ENCODE results near the gene MARCHF3. TPM values are rescaled to one million over a fixed set of nuclear protein-coding genes. Genes with fewer than 3 reads are reported as not detected.
"Not testable (repeated sequence)": the region's sequence is repeated elsewhere in the genome, so short reads cannot be mapped to it uniquely, and the experiment has no call there.

The MARCHF3 gene
- polyA plus RNA-seq, 1 donor from 2014 or later: 3.9 TPM

DNA sequence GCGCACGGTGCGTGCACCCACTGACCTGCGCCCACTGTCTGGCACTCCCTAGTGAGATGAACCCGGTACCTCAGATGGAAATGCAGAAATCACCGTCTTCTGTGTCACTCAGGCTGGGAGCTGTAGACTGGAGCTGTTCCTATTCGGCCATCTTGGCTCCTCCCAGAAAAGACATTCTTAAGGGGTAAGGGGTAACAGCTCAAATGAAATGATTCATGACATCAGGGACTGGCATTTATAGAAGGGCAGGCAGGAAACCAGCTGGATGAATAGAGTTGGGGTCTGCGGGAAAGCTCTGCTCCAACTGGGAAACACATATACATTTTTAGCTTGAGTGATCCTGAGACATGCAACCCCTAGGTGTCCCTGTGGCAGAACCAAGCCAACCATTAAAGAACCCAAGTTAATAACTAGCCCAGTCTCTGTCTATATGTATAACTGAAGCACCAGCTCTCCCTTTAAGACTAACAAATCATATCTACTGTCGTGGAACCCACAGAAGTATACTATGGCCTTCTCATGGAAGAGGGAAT lies 134.1 kb downstream of the MARCHF3 start:
- Histone ChIP-seq H2AFZ (ENCODE audit: low read depth, low read length) (no peak overlapping the region), H4K20me1 (ENCODE audit: insufficient read depth) (no peaks in the 10 kb centered on the region), H3K9ac (ENCODE audit: low read length) (no peak overlapping the region), H3K27ac (ENCODE audit: low read length) (no peak overlapping the region), H3K9me3 (ENCODE audit: low read length) (no peaks in the 10 kb centered on the region), H3K9me2 (ENCODE audit: insufficient read depth, low read length) (no peaks in the 10 kb centered on the region), H3K36me3 (ENCODE audit: insufficient read depth, low read length) (no peaks in the 10 kb centered on the region), H3K79me2 (replicated peaks; ENCODE audit: insufficient read depth, low read length) (no peaks in the 10 kb centered on the region), H3K27me3 (ENCODE audit: insufficient read depth, low read depth, low read length) (no peaks in the 10 kb centered on the region), H3F3A (ENCODE audit: insufficient read depth, low read length, poor library complexity, severe bottlenecking) (no peaks in the 10 kb centered on the region), H3K4me2 (ENCODE audit: low read length) (no peak overlapping the region), H3K4me3 (ENCODE audit: low read length) (no peak overlapping the region)
- TF ChIP-seq, protein P1, sequence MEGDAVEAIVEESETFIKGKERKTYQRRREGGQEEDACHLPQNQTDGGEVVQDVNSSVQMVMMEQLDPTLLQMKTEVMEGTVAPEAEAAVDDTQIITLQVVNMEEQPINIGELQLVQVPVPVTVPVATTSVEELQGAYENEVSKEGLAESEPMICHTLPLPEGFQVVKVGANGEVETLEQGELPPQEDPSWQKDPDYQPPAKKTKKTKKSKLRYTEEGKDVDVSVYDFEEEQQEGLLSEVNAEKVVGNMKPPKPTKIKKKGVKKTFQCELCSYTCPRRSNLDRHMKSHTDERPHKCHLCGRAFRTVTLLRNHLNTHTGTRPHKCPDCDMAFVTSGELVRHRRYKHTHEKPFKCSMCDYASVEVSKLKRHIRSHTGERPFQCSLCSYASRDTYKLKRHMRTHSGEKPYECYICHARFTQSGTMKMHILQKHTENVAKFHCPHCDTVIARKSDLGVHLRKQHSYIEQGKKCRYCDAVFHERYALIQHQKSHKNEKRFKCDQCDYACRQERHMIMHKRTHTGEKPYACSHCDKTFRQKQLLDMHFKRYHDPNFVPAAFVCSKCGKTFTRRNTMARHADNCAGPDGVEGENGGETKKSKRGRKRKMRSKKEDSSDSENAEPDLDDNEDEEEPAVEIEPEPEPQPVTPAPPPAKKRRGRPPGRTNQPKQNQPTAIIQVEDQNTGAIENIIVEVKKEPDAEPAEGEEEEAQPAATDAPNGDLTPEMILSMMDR (IDR thresholded peaks at IDR 0.05; ENCODE audit: poor library complexity, severe bottlenecking): no peak
- TF ChIP-seq RAD21 (conservative IDR thresholded peaks at IDR 0.05): no peak
- TF ChIP-seq TAF1 (IDR thresholded peaks at IDR 0.05; ENCODE audit: low read depth): no peak
- TF ChIP-seq EP300 (conservative IDR thresholded peaks at IDR 0.05; ENCODE audit: poor library complexity, severe bottlenecking): no peak

GRCh38 chr5:126895712-126896111 lies 134.6 kb downstream of the MARCHF3 start:
- not testable (repeated sequence) for H3K79me2 ChIP-seq (replicated peaks; ENCODE audit: insufficient read depth, low read length); H2AFZ ChIP-seq (ENCODE audit: low read depth, low read length); H3K36me3 ChIP-seq (ENCODE audit: insufficient read depth, low read length); H3K27me3 ChIP-seq (ENCODE audit: insufficient read depth, low read depth, low read length); H3K27ac ChIP-seq (ENCODE audit: low read length); H4K20me1 ChIP-seq (ENCODE audit: insufficient read depth); H3K9ac ChIP-seq (ENCODE audit: low read length); H3K9me2 ChIP-seq (ENCODE audit: insufficient read depth, low read length); H3F3A ChIP-seq (ENCODE audit: insufficient read depth, low read length, poor library complexity, severe bottlenecking); H3K4me2 ChIP-seq (ENCODE audit: low read length); H3K9me3 ChIP-seq (ENCODE audit: low read length); H3K4me3 ChIP-seq (ENCODE audit: low read length)

- H3K9me2 ChIP-seq (ENCODE audit: insufficient read depth, low read length): not testable (repeated sequence)
Observed at GRCh38 chr5:126890414-126890813, 139.9 kb downstream of the MARCHF3 start.

GRCh38 chr5:126888175-126888574 lies 142.2 kb downstream of the MARCHF3 start:
- no peak overlapping the region for H3K4me3 ChIP-seq (ENCODE audit: low read length)
- H3K27me3 ChIP-seq (ENCODE audit: insufficient read depth, low read depth, low read length): no peaks in the 10 kb centered on the region
- H3K9me2 ChIP-seq (ENCODE audit: insufficient read depth, low read length): no peaks in the 10 kb centered on the region
- no peaks in the 10 kb centered on the region for H4K20me1 ChIP-seq (ENCODE audit: insufficient read depth)
- H3K9me3 ChIP-seq (ENCODE audit: low read length): no peaks in the 10 kb centered on the region
- no peak overlapping the region for H3K27ac ChIP-seq (ENCODE audit: low read length)
- no peak overlapping the region for H3K9ac ChIP-seq (ENCODE audit: low read length)
- no peak for TF ChIP-seq MXI1 (conservative IDR thresholded peaks at IDR 0.05; ENCODE audit: poor library complexity, severe bottlenecking)
- TF ChIP-seq, protein P2, sequence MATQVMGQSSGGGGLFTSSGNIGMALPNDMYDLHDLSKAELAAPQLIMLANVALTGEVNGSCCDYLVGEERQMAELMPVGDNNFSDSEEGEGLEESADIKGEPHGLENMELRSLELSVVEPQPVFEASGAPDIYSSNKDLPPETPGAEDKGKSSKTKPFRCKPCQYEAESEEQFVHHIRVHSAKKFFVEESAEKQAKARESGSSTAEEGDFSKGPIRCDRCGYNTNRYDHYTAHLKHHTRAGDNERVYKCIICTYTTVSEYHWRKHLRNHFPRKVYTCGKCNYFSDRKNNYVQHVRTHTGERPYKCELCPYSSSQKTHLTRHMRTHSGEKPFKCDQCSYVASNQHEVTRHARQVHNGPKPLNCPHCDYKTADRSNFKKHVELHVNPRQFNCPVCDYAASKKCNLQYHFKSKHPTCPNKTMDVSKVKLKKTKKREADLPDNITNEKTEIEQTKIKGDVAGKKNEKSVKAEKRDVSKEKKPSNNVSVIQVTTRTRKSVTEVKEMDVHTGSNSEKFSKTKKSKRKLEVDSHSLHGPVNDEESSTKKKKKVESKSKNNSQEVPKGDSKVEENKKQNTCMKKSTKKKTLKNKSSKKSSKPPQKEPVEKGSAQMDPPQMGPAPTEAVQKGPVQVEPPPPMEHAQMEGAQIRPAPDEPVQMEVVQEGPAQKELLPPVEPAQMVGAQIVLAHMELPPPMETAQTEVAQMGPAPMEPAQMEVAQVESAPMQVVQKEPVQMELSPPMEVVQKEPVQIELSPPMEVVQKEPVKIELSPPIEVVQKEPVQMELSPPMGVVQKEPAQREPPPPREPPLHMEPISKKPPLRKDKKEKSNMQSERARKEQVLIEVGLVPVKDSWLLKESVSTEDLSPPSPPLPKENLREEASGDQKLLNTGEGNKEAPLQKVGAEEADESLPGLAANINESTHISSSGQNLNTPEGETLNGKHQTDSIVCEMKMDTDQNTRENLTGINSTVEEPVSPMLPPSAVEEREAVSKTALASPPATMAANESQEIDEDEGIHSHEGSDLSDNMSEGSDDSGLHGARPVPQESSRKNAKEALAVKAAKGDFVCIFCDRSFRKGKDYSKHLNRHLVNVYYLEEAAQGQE (IDR thresholded peaks at IDR 0.05; ENCODE audit: borderline replicate concordance): no peak
- no peak for TF ChIP-seq POLR2AphosphoS5 (IDR thresholded peaks at IDR 0.05)
- no peak for TF ChIP-seq EZH2 (IDR thresholded peaks at IDR 0.05; ENCODE audit: borderline replicate concordance, insufficient read depth, low read length, poor library complexity, severe bottlenecking)
- TF ChIP-seq, protein P1 (IDR thresholded peaks at IDR 0.05; ENCODE audit: poor library complexity, severe bottlenecking): no peak
- no peak for TF ChIP-seq EP300 (conservative IDR thresholded peaks at IDR 0.05; ENCODE audit: poor library complexity, severe bottlenecking)
- no peak for TF ChIP-seq SMC3 (conservative IDR thresholded peaks at IDR 0.05; ENCODE audit: poor library complexity)
- TF ChIP-seq TAF1 (IDR thresholded peaks at IDR 0.05; ENCODE audit: low read depth): no peak
- no peak for TF ChIP-seq RAD21 (conservative IDR thresholded peaks at IDR 0.05)
- no peak overlapping the region for H3K4me2 ChIP-seq (ENCODE audit: low read length)
- no peak overlapping the region for H2AFZ ChIP-seq (ENCODE audit: low read depth, low read length)
- no peaks in the 10 kb centered on the region for H3F3A ChIP-seq (ENCODE audit: insufficient read depth, low read length, poor library complexity, severe bottlenecking)
- no peaks in the 10 kb centered on the region for H3K36me3 ChIP-seq (ENCODE audit: insufficient read depth, low read length)
- no peaks in the 10 kb centered on the region for H3K79me2 ChIP-seq (replicated peaks; ENCODE audit: insufficient read depth, low read length)

More at GRCh38 chr5:126890414-126890813, 139.9 kb downstream of the MARCHF3 start:
- not testable (repeated sequence) for H2AFZ ChIP-seq (ENCODE audit: low read depth, low read length); H3F3A ChIP-seq (ENCODE audit: insufficient read depth, low read length, poor library complexity, severe bottlenecking); H3K9me3 ChIP-seq (ENCODE audit: low read length); H3K27me3 ChIP-seq (ENCODE audit: insufficient read depth, low read depth, low read length); H3K4me3 ChIP-seq (ENCODE audit: low read length); H4K20me1 ChIP-seq (ENCODE audit: insufficient read depth); H3K9ac ChIP-seq (ENCODE audit: low read length); H3K36me3 ChIP-seq (ENCODE audit: insufficient read depth, low read length); H3K27ac ChIP-seq (ENCODE audit: low read length); H3K4me2 ChIP-seq (ENCODE audit: low read length); H3K79me2 ChIP-seq (replicated peaks; ENCODE audit: insufficient read depth, low read length)

Measured in neural cell (in vitro differentiated cells).